Trophoblast cell (in vitro differentiated cells and primary cell): Measurements from ENCODE around the gene B3GLCT.

ENCODE experiments used
- DNase-seq, 2 donors: peaks; one replicate each; pipeline ENCODE4 v3.0.0-alpha.2; 2016
- H2AFZ ChIP-seq: 2 replicates; pipeline ENCODE4 v1.6.1; 2013; ENCODE audit warnings: low read length, moderate library complexity, mild to moderate bottlenecking; ENCODE audit not compliant: insufficient read depth, poor library complexity
- H2AK5ac ChIP-seq: 2 replicates; pipeline ENCODE4 v1.6.1; 2013; ENCODE audit warnings: mild to moderate bottlenecking, low read length
- H2BK120ac ChIP-seq: 2 replicates; pipeline ENCODE4 v1.6.1; 2013; ENCODE audit warnings: low read length, mild to moderate bottlenecking, moderate library complexity; ENCODE audit not compliant: insufficient read depth, poor library complexity
- H2BK12ac ChIP-seq: 2 replicates; pipeline ENCODE4 v1.6.1; 2013; ENCODE audit warnings: mild to moderate bottlenecking, low read length, moderate library complexity
- H2BK5ac ChIP-seq: 2 replicates; pipeline ENCODE4 v1.6.1; 2013; ENCODE audit warnings: low read length, low read depth, moderate library complexity, mild to moderate bottlenecking; ENCODE audit not compliant: poor library complexity
- H3K14ac ChIP-seq: 2 replicates; pipeline ENCODE4 v1.6.1; 2013; ENCODE audit warnings: mild to moderate bottlenecking, low read length
- H3K18ac ChIP-seq: 2 replicates; pipeline ENCODE4 v1.6.1; 2013; ENCODE audit warnings: mild to moderate bottlenecking, low read length
- H3K23ac ChIP-seq: 2 replicates; pipeline ENCODE4 v1.6.1; 2013; ENCODE audit warnings: low read length
- H3K27ac ChIP-seq: 2 replicates; pipeline ENCODE4 v1.5.1; 2013; ENCODE audit warnings: low read depth, mild to moderate bottlenecking, inconsistent platforms, low read length, moderate library complexity
- H3K27me3 ChIP-seq: 2 replicates; pipeline ENCODE4 v1.6.1; 2013; ENCODE audit warnings: inconsistent platforms, mild to moderate bottlenecking, low read length, moderate library complexity; ENCODE audit not compliant: insufficient read depth
- H3K36me3 ChIP-seq, 2 experiments: 1 replicate in 1 of 2; 2 replicates in 1 of 2; pipeline ENCODE4 v1.6.1; 2013; ENCODE audit warnings: low read length in 2 of 2, mild to moderate bottlenecking in 2 of 2, moderate library complexity in 1 of 2; ENCODE audit not compliant: insufficient read depth in 2 of 2, control insufficient read depth in 1 of 2
- H3K4ac ChIP-seq: 2 replicates; pipeline ENCODE4 v1.6.1; 2013; ENCODE audit warnings: low read depth, mild to moderate bottlenecking, low read length, moderate library complexity
- H3K4me1 ChIP-seq, 2 experiments: 1 replicate in 1 of 2; 2 replicates in 1 of 2; pipeline ENCODE4 v1.6.1; 2013; ENCODE audit warnings: low read length in 2 of 2, mild to moderate bottlenecking in 2 of 2, moderate library complexity in 1 of 2; ENCODE audit not compliant: insufficient read depth in 2 of 2, control insufficient read depth in 1 of 2
- H3K4me2 ChIP-seq: 2 replicates; pipeline ENCODE4 v1.6.1; 2013; ENCODE audit warnings: inconsistent platforms, mild to moderate bottlenecking, low read length, moderate library complexity
- H3K4me3 ChIP-seq: 2 replicates; pipeline ENCODE4 v1.5.1; 2013; ENCODE audit warnings: mild to moderate bottlenecking, low read depth, low read length, inconsistent platforms
- H3K79me1 ChIP-seq: one replicate; pipeline ENCODE4 v1.6.1; 2013; ENCODE audit warnings: low read length
- H3K79me2 ChIP-seq: 2 replicates; pipeline ENCODE4 v1.6.1; 2013; ENCODE audit warnings: low read length, mild to moderate bottlenecking; ENCODE audit not compliant: control insufficient read depth, insufficient read depth, poor library complexity
- H3K9ac ChIP-seq: 2 replicates; pipeline ENCODE4 v1.6.1; 2013; ENCODE audit warnings: mild to moderate bottlenecking, low read length
- H3K9me3 ChIP-seq: 2 replicates; pipeline ENCODE4 v1.6.1; 2013; ENCODE audit warnings: low read depth, mild to moderate bottlenecking, control low read depth, inconsistent platforms, low read length; ENCODE audit not compliant: insufficient read depth
- H4K12ac ChIP-seq: 2 replicates; pipeline ENCODE4 v1.6.1; 2013; ENCODE audit warnings: low read depth, mild to moderate bottlenecking, low read length, moderate library complexity
- H4K8ac ChIP-seq: 2 replicates; pipeline ENCODE4 v1.6.1; 2013; ENCODE audit warnings: low read depth, mild to moderate bottlenecking, low read length, moderate library complexity
- H4K91ac ChIP-seq: one replicate; pipeline ENCODE4 v1.6.1; 2013; ENCODE audit warnings: low read depth, mild to moderate bottlenecking, low read length, moderate library complexity
- WGBS: extraction: QIAGEN DNeasy Blood & Tissue Kit; methylation state at CpG from one replicate; pipeline ENCODE4 v1.1.7; 2013; ENCODE audit warnings: missing lambda C conversion rate; ENCODE audit not compliant: insufficient read length, insufficient coverage; ENCODE audit errors: extremely low coverage; 5-methylcytosine and 5-hydroxymethylcytosine counted together

The B3GLCT gene

DNA sequence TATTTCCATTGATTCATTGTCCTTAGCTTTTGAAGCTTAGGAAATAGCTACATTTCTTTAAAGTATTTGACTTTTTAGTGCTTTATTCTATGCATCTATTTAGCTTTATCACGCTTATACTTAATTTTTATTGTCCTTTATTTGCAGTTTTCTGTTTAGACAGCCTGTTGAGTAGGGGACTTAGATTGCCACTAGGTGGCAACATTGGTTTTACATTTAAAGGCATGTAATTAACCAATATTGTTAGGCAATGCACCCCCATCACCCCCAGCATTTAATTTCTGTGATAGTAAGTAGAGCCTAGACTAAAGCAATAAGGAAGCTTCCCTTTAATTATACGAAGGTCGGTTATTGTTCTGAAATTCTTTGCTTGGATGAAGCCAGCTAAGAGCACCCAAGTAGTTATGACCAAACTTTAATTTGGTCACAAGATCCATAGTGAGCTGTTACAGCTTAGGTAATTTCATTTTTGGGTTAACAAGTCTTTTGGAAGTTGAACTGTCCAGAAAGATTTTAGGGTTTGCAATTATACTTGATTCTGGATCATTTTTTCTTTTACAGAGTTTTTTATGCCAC is 36.5 kb downstream of the B3GLCT start:
- Histone ChIP-seq H2BK5ac (no peak overlapping the region), H4K91ac (no peak overlapping the region), H3K79me2 (no peaks in the 10 kb centered on the region), H3K36me3 (no peaks in the 10 kb centered on the region), H2BK12ac (no peak overlapping the region), H2AFZ (no peak overlapping the region), H3K9ac (no peak overlapping the region), H3K4ac (no peak overlapping the region), H3K4me3 (no peak overlapping the region), H3K18ac (no peak overlapping the region), H2BK120ac (no peak overlapping the region), H3K27me3 (no peaks in the 10 kb centered on the region), H3K4me1 (no peaks in the 10 kb centered on the region), H3K4me2 (no peak overlapping the region), H3K14ac (no peak overlapping the region), H3K79me1 (no peaks in the 10 kb centered on the region), H4K8ac (no peak overlapping the region), H3K27ac (no peak overlapping the region), H2AK5ac (no peak overlapping the region), H4K12ac (no peak overlapping the region), H3K9me3 (no peaks in the 10 kb centered on the region), H3K23ac (no peak overlapping the region)
- peak; percentile 13 to 63 for DNase-seq
- WGBS: no CpG with 5 or more reads among the region's 3 CpGs

DNA sequence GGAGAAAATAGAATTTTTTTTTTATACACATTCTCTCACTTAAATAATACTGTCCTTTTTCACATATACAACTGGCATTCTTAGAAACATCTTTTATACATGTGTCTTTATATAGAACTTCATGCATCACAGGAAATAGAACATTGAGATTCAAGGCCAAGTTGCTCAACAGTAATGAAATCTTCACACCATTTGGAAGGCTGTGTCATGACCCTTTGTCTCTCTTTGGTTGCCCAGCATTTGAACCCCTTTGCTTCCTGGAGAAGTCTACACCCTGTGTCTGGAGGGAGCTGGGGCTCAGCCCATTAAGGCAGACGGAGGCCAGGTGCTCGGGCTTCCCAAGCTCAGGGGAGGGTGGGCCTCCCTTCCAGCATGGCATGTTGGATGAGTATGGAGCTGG is 41.1 kb downstream of the B3GLCT start:
- no peak for DNase-seq
- Histone ChIP-seq H2BK5ac (no peak overlapping the region), H4K91ac (no peak overlapping the region), H3K9ac (no peak overlapping the region), H4K8ac (no peak overlapping the region), H3K79me2 (no peaks in the 10 kb centered on the region), H3K4me1 (no peaks in the 10 kb centered on the region), H3K18ac (no peak overlapping the region), H2AK5ac (no peak overlapping the region), H3K79me1 (no peaks in the 10 kb centered on the region), H3K23ac (no peak overlapping the region), H3K36me3 (no peaks in the 10 kb centered on the region), H2BK12ac (no peak overlapping the region), H3K4ac (no peak overlapping the region), H3K27me3 (no peaks in the 10 kb centered on the region), H3K9me3 (no peaks in the 10 kb centered on the region), H3K4me2 (no peak overlapping the region), H3K14ac (no peak overlapping the region), H2AFZ (no peak overlapping the region), H2BK120ac (no peak overlapping the region), H3K4me3 (no peak overlapping the region), H3K27ac (no peak overlapping the region), H4K12ac (no peak overlapping the region)
- WGBS: no CpG with 5 or more reads among the region's 2 CpGs

- H3K23ac ChIP-seq: no peak overlapping the region
- H4K12ac ChIP-seq: no peak overlapping the region
- H3K14ac ChIP-seq: no peak overlapping the region
- H2BK5ac ChIP-seq: no peak overlapping the region
- no peaks in the 10 kb centered on the region for H3K79me1 ChIP-seq
- no peak overlapping the region for H3K18ac ChIP-seq
- no peak overlapping the region for H4K91ac ChIP-seq
- H3K9ac ChIP-seq: no peak overlapping the region
- no peak overlapping the region for H2BK120ac ChIP-seq
- no peak overlapping the region for H3K4ac ChIP-seq
- no peak overlapping the region for H4K8ac ChIP-seq
- no peak overlapping the region for H2AK5ac ChIP-seq
- no peaks in the 10 kb centered on the region for H3K79me2 ChIP-seq
- WGBS: no CpG with 5 or more reads among the region's 2 CpGs
- H2BK12ac ChIP-seq: no peak overlapping the region
- H2AFZ ChIP-seq: no peak overlapping the region
- no peak overlapping the region for H3K4me2 ChIP-seq
- H3K27me3 ChIP-seq: no peaks in the 10 kb centered on the region
- no peaks in the 10 kb centered on the region for H3K4me1 ChIP-seq
- H3K36me3 ChIP-seq: no peaks in the 10 kb centered on the region
- H3K27ac ChIP-seq: no peak overlapping the region
- no peak overlapping the region for H3K4me3 ChIP-seq
- DNase-seq: no peak
- no peaks in the 10 kb centered on the region for H3K9me3 ChIP-seq
Measured at GRCh38 chr13:31242367-31242766, 42.6 kb downstream of the B3GLCT start.

DNA sequence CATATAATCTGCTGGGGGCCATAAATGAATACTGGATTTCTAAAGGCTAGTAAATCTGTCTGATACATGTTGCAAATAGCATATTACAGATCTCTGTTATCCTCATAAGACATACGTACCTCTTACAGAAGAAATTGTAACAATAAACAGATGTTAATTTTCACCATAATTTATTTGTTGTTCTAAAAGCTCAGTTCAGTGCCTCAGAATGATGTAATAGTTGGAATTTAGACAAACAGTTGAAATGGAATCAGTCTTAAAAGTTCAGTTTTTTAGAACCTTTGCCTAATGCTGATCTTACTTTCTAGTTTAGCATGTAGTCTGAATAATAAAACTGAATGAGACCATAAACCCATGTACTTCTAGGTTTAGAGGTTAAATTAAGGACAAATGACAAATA is 43.1 kb downstream of the B3GLCT start:
- no CpG with 5 or more reads among the region's 1 CpG for WGBS
- Histone ChIP-seq H3K79me2 (no peaks in the 10 kb centered on the region), H3K9ac (no peak overlapping the region), H2BK120ac (no peak overlapping the region), H3K18ac (no peak overlapping the region), H2BK12ac (no peak overlapping the region), H3K4me3 (no peak overlapping the region), H3K79me1 (no peaks in the 10 kb centered on the region), H2AK5ac (no peak overlapping the region), H4K12ac (no peak overlapping the region), H2BK5ac (no peak overlapping the region), H3K36me3 (no peaks in the 10 kb centered on the region), H4K91ac (no peak overlapping the region), H3K27ac (no peak overlapping the region), H3K4me2 (no peak overlapping the region), H4K8ac (no peak overlapping the region), H3K4me1 (no peaks in the 10 kb centered on the region), H3K9me3 (no peaks in the 10 kb centered on the region), H3K23ac (no peak overlapping the region), H3K4ac (no peak overlapping the region), H2AFZ (no peak overlapping the region), H3K27me3 (no peaks in the 10 kb centered on the region), H3K14ac (no peak overlapping the region)
- DNase-seq: no peak
